Uterus (tissue), 2 donors: ENCODE data around the gene JAZF1.

Source experiments
- CTCF ChIP-seq, 4 experiments: fragments of 200-600 bp in 2 of 4; fragments of 450-650 bp in 2 of 4; sonication (generic) in 2 of 4; IDR thresholded peaks; one replicate each; pipeline ENCODE4 v1.5.1; 2016 to 2019; ENCODE audit warnings: antibody characterized with exemption in 4 of 4, mild to moderate bottlenecking in 2 of 4, moderate library complexity in 1 of 4
- POLR2A ChIP-seq, 2 donors: fragments of 450-650 bp; IDR thresholded peaks; one replicate each; pipeline ENCODE4 v1.6.1; 2016; ENCODE audit warnings: antibody characterized with exemption in 2 of 2, mild to moderate bottlenecking in 1 of 2, moderate library complexity in 1 of 2

- TF ChIP-seq CTCF (IDR thresholded peaks at IDR 0.05) (no peak), POLR2A (IDR thresholded peaks at IDR 0.05) (no peak)
Measured at GRCh38 chr7:27860800-27861199, 319.8 kb downstream of the JAZF1 start.
